ENCODE measurements around the gene G6PC3. TPM values are rescaled to one million over a fixed set of nuclear protein-coding genes. Genes with fewer than 3 reads are reported as not detected.

The G6PC3 gene
- polyA plus RNA-seq, 2 of the 4 experiments (the other 2 are of a cell fraction), result 104 to 130 TPM

- no peaks in the 10 kb centered on the region for H3K9me3 ChIP-seq
- FAIRE-seq (no peak), DNase-seq (ENCODE audit: low read depth in 1 of 2, low spot score in 1 of 2) (no peak), ATAC-seq (no peak)
- peak overlapping the region; percentile 80 for H3K4me2 ChIP-seq
- POLR2A ChIA-PET, result interaction anchor here (0.6 to 4.1 kb wide), 7 partner anchors 12 to 1705 kb away, joined by 3 to 50 read pairs (median 10); partner anchors contain the start of genes LSM12 and TMUB2
- peaks cover 28% of the 10 kb centered on the region for H3K4me1 ChIP-seq
- peak overlapping the region; percentile 81 for H3K4me3 ChIP-seq
- TF ChIP-seq RCOR1 (IDR thresholded peaks at IDR 0.05; ENCODE audit: low read depth, low read length) (no peak), ZC3H11A (IDR thresholded peaks at IDR 0.05) (no peak), MAZ (IDR thresholded peaks at IDR 0.05; ENCODE audit: borderline replicate concordance, low read depth, low read length) (no peak), PHF8 (IDR thresholded peaks at IDR 0.05; ENCODE audit: borderline replicate concordance, low read depth) (no peak)
- CTCF ChIA-PET, result interaction anchor here (1.0 to 33.5 kb wide), 11 partner anchors 10 to 283 kb away, joined by 3 to 1202 read pairs (median 4); no protein-coding TSS in a partner anchor
- WGBS (ENCODE audit: missing lambda C conversion rate), result 91% methylated on average over 1 of the region's 1 CpG
- H3K27ac ChIP-seq, result peak overlapping the region in 1 of 2 experiments; percentile 87; a peak in 2 of 6 replicates
These were observed 51.7 kb downstream of the G6PC3 start for GRCh38 chr17:44121997-44122815.

GRCh38 chr17:44122816-44123355, 52.4 kb downstream of the G6PC3 start:
- Histone ChIP-seq H3K4me2 (peak overlapping the region; percentile 80), H3K4me1 (peaks cover 28% of the 10 kb centered on the region), H3K27ac (peak overlapping the region; percentile 87 to 93), H3K4me3 (peak overlapping the region; percentile 81), H3K9me3 (no peaks in the 10 kb centered on the region)
- CTCF ChIA-PET, result interaction anchor here (0.8 to 33.5 kb wide), 20 partner anchors 9 to 283 kb away, joined by 3 to 1202 read pairs (median 4); partner anchors contain the start of gene HROB
- no peak for DNase-seq (ENCODE audit: low read depth in 1 of 2, low spot score in 1 of 2)
- TF ChIP-seq ATOH8 (CRISPR knock-in tag; IDR thresholded peaks at IDR 0.05; ENCODE audit: low read depth) (no peak), PHF8 (IDR thresholded peaks at IDR 0.05; ENCODE audit: borderline replicate concordance, low read depth) (0 out of 2 replicates have a peak, but pooled peaks have one; percentile 21), RNF2 (IDR thresholded peaks at IDR 0.05; ENCODE audit: borderline replicate concordance, low read depth) (no peak)
- no peak for FAIRE-seq
- peak in 1 of 2 experiments; percentile 0; a peak in 1 of 6 replicates for ATAC-seq
- POLR2A ChIA-PET, result interaction anchor here (0.6 to 4.1 kb wide), 18 partner anchors 7 to 1706 kb away, joined by 3 to 50 read pairs (median 8); partner anchors contain the start of genes ATXN7L3, G6PC3, LSM12 and TMUB2
- WGBS (ENCODE audit: missing lambda C conversion rate), result 29% methylated on average over 18 of the region's 32 CpGs

- Histone ChIP-seq H3K4me3 (peak within 1 kb of the TSS; percentile 81), H3K4me2 (peak within 1 kb of the TSS; percentile 80), H3K27ac (peak within 1 kb of the TSS; percentile 87 to 93), H3K9me3 (no peaks in the 10 kb centered on the region), H3K4me1 (peaks cover 28% of the 10 kb centered on the region)
- WGBS (ENCODE audit: missing lambda C conversion rate), result 2% methylated on average over 27 of the region's 78 CpGs
- DNase-seq (ENCODE audit: low read depth in 1 of 2, low spot score in 1 of 2) (peak; percentile 92 to 96), FAIRE-seq (peak; percentile 23), ATAC-seq (peak; percentile 84 to 92)
- POLR2A ChIA-PET, result interaction anchor here (0.7 to 4.1 kb wide), 16 partner anchors 8 to 80 kb away, joined by 3 to 50 read pairs (median 8); partner anchors contain the start of genes ATXN7L3, G6PC3, LSM12 and TMUB2
- CTCF ChIA-PET, result interaction anchor here (0.6 to 33.5 kb wide), 19 partner anchors 9 to 284 kb away, joined by 3 to 1202 read pairs (median 4); partner anchors contain the start of gene HROB
- TF ChIP-seq HOXB13 (CRISPR knock-in tag; IDR thresholded peaks at IDR 0.05; ENCODE audit: low read depth), result no peak
- TF ChIP-seq SREBF2 (IDR thresholded peaks at IDR 0.05), result no peak
- TF ChIP-seq BCL3 (IDR thresholded peaks at IDR 0.05), result peak; percentile 55; the same call in 1 of the 3 replicates
- TF ChIP-seq JUN (IDR thresholded peaks at IDR 0.05), result peak in 1 of 2 experiments; percentile 70; a peak in 2 of 5 replicates
- TF ChIP-seq JUNB (IDR thresholded peaks at IDR 0.05), result no peak
- peak; percentile 67; the same call in 1 of the 2 replicates for TF ChIP-seq HMGXB4 (CRISPR knock-in tag; IDR thresholded peaks at IDR 0.05; ENCODE audit: borderline replicate concordance)
- peak; percentile 76; the same call in 1 of the 2 replicates for TF ChIP-seq MAX (IDR thresholded peaks at IDR 0.05)
- TF ChIP-seq HEYL (CRISPR knock-in tag; IDR thresholded peaks at IDR 0.05), result no peak
- peak; percentile 9; the same call in 1 of the 2 replicates for TF ChIP-seq GATA3 (IDR thresholded peaks at IDR 0.05; ENCODE audit: borderline replicate concordance)
- TF ChIP-seq USF2 (IDR thresholded peaks at IDR 0.05), result peak; percentile 50
- no peak for TF ChIP-seq ZC3H11A (IDR thresholded peaks at IDR 0.05)
- TF ChIP-seq SMC3 (IDR thresholded peaks at IDR 0.05), result peak; percentile 77
- TF ChIP-seq CEBPB (IDR thresholded peaks at IDR 0.05), result peak; percentile 87 to 94
- TF ChIP-seq PHF8 (IDR thresholded peaks at IDR 0.05; ENCODE audit: borderline replicate concordance, low read depth), result 0 out of 2 replicates have a peak, but pooled peaks have one; percentile 19
- TF ChIP-seq POLR2A (IDR thresholded peaks at IDR 0.05; ENCODE audit: low read length), result peak; percentile 60
- TF ChIP-seq EHF (CRISPR knock-in tag; IDR thresholded peaks at IDR 0.05), result no peak
- peak; percentile 36; the same call in 1 of the 2 replicates for TF ChIP-seq HOXB5 (CRISPR knock-in tag; IDR thresholded peaks at IDR 0.05)
- no peak for TF ChIP-seq MYC (IDR thresholded peaks at IDR 0.05; ENCODE audit: borderline replicate concordance, low read length)
- no peak for TF ChIP-seq RNF2 (IDR thresholded peaks at IDR 0.05; ENCODE audit: borderline replicate concordance, low read depth)
These were observed 53.0 kb downstream of the G6PC3 start, which contains the start of gene HDAC5 for GRCh38 chr17:44123356-44124117. TSS of gene HDAC5 (minus strand) at chr17:44123641. CDS start at chr17:44117515, 6,126 bp downstream.

Measured in A549 (cell line).